Gastrocnemius medialis (tissue), 4 donors: Measurements from ENCODE around the gene TTLL5.

Experiments
- CTCF ChIP-seq, 5 experiments: fragments of 450-650 bp in 3 of 5; fragments of 200-600 bp in 2 of 5; sonication (generic) in 2 of 5; IDR thresholded peaks in 4 of 5; conservative IDR thresholded peaks in 1 of 5; 1 replicate in 4 of 5; 2 replicates in 1 of 5; pipeline ENCODE4 v1.5.1; 2016 to 2019; ENCODE audit warnings: antibody characterized with exemption in 5 of 5, mild to moderate bottlenecking in 3 of 5, moderate library complexity in 3 of 5
- POLR2A ChIP-seq, 2 donors: fragments of 450-650 bp; IDR thresholded peaks; one replicate each; pipeline ENCODE4 v1.6.1; 2017; ENCODE audit warnings: antibody characterized with exemption in 2 of 2, mild to moderate bottlenecking in 2 of 2, moderate library complexity in 2 of 2

DNA sequence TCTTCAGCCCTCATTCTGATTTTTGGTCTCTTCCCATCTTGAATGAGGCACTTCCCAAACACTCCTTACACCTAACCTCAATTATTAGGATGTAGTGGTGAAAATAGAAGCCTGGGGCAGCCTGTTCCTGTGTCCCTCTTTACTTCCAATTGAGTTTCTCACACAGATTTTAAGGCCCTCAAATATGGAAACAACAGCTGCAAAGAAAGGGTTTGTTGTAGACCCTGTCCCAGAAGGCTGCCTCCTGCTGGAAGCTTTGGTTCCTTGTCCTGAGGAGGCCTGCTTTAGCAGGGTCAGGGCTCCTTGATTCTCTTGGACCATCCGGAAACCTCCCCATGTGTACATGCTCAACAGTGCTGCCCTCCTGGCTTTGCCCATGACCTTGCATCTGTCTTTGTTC is 219.5 kb downstream of the TTLL5 start:
- TF ChIP-seq POLR2A (IDR thresholded peaks at IDR 0.05) (no peak), CTCF (IDR thresholded peaks at IDR 0.05 in 4 of 5, conservative IDR thresholded peaks at IDR 0.05 in 1 of 5) (no peak)
